ENCODE data around the gene TANC2. TPM values are rescaled to one million over a fixed set of nuclear protein-coding genes. Genes with fewer than 3 reads are reported as not detected.
"Not testable (repeated sequence)": the region's sequence is repeated elsewhere in the genome, so short reads cannot be mapped to it uniquely, and the experiment has no call there.

Gene TANC2
- total RNA-seq, 2 donors from 2014 or later = 8.0 to 193 TPM

DNA sequence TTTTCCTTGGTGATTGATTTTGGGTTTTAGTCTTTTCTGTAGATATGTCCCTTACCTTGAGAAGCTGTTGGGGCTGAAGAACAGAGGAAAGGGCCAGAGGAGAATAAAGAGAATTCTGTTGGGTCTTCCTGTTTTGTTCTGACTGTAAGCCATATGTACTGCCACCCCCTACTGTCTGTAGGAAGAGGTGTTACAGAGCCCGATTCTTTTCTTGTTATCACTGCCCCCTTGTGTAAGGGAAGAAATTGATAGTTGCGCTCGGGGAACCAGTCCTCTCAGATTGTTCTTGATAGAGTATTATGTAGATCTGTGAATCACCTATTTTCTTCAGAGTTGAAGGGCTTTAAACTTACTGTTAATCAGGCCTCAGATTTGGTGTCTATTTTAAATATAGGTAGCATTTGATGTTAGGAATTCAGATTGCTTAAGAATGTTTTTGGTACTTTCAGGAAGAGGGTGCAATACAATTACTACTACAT lies 2.4 kb downstream of the TANC2 start:
- intact Hi-C loops (cut with DNase I) = loop anchor here (2.0 kb wide), 1 partner anchor 266 kb away; no protein-coding TSS in a partner anchor
- Histone ChIP-seq H3K27ac (no peak overlapping the region), H3K27me3 (replicated peaks; ENCODE audit: insufficient read depth) (no peaks in the 10 kb centered on the region), H3K4me1 (replicated peaks) (no peaks in the 10 kb centered on the region), H3K4me3 (no peak overlapping the region), H3K9me3 (no peaks in the 10 kb centered on the region), H3K36me3 (no peaks in the 10 kb centered on the region)
- TF ChIP-seq POLR2A (IDR thresholded peaks at IDR 0.05) = no peak
- TF ChIP-seq, protein P1, sequence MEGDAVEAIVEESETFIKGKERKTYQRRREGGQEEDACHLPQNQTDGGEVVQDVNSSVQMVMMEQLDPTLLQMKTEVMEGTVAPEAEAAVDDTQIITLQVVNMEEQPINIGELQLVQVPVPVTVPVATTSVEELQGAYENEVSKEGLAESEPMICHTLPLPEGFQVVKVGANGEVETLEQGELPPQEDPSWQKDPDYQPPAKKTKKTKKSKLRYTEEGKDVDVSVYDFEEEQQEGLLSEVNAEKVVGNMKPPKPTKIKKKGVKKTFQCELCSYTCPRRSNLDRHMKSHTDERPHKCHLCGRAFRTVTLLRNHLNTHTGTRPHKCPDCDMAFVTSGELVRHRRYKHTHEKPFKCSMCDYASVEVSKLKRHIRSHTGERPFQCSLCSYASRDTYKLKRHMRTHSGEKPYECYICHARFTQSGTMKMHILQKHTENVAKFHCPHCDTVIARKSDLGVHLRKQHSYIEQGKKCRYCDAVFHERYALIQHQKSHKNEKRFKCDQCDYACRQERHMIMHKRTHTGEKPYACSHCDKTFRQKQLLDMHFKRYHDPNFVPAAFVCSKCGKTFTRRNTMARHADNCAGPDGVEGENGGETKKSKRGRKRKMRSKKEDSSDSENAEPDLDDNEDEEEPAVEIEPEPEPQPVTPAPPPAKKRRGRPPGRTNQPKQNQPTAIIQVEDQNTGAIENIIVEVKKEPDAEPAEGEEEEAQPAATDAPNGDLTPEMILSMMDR (IDR thresholded peaks at IDR 0.05) = peak in 3 of 4 experiments; percentile 84 to 94 (median 91)
- peak; percentile 77 for TF ChIP-seq POLR2AphosphoS5 (IDR thresholded peaks at IDR 0.05)
- peak; percentile 66 for DNase-seq (ENCODE audit: low spot score)
- 0% methylated on average over 3 of the region's 3 CpGs for WGBS

DNA sequence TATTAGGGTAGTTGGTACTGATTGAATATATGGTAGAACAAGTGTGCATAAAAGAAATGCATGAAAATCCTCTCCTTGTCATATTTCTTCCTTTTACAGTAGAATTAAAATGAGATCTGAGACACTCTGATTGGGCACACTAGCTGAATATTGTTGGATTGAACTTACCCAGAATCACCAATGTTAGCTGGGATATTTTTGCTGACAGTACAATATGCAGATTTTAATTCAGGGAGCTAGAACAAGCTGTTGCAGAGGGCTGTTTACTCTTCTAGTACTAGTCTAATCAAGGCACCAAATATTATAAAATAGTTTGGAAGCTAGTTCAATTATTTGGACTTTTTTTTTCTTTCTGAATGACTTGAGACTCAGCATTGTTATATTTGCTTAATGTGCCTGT lies 4.6 kb downstream of the TANC2 start:
- DNase-seq (ENCODE audit: low spot score) = no peak
- TF ChIP-seq, protein P1 (IDR thresholded peaks at IDR 0.05) = no peak
- no peak for TF ChIP-seq POLR2A (IDR thresholded peaks at IDR 0.05)
- TF ChIP-seq POLR2AphosphoS5 (IDR thresholded peaks at IDR 0.05) = no peak
- no peaks in the 10 kb centered on the region for H3K9me3 ChIP-seq
- no peaks in the 10 kb centered on the region for H3K4me1 ChIP-seq (replicated peaks)
- no peak overlapping the region for H3K4me3 ChIP-seq
- no peak overlapping the region for H3K27ac ChIP-seq
- no peaks in the 10 kb centered on the region for H3K27me3 ChIP-seq (replicated peaks; ENCODE audit: insufficient read depth)
- intact Hi-C loops (cut with DNase I) = no loop called here
- H3K36me3 ChIP-seq = no peaks in the 10 kb centered on the region

DNA sequence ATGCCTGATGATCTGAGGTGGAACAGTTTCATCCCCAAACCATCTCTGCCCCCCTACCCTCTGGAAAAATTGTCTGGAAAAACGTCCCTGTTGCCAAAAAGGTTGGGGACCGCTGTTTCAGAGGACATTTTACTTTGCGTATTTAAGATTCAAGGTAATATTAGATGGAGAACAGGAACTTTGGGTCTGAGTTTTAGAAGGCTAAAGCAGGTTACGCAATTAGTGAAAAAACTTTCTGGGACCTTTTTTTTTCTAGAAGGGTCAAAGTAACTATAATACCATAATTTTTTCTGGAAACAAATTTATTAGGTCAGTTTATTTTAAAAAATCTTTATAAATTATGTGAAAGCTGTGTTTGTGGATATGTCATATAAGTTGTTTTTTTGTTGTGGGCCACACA lies 5.8 kb downstream of the TANC2 start:
- Histone ChIP-seq H3K9me3 (no peaks in the 10 kb centered on the region), H3K4me1 (replicated peaks) (no peaks in the 10 kb centered on the region), H3K36me3 (no peaks in the 10 kb centered on the region), H3K27me3 (replicated peaks; ENCODE audit: insufficient read depth) (no peaks in the 10 kb centered on the region), H3K4me3 (no peak overlapping the region), H3K27ac (no peak overlapping the region)
- no peak for DNase-seq (ENCODE audit: low spot score)
- 96% methylated on average over 4 of the region's 4 CpGs for WGBS
- intact Hi-C loops (cut with DNase I) = no loop called here
- no peak for TF ChIP-seq POLR2A (IDR thresholded peaks at IDR 0.05)
- no peak for TF ChIP-seq POLR2AphosphoS5 (IDR thresholded peaks at IDR 0.05)
- TF ChIP-seq, protein P1 (IDR thresholded peaks at IDR 0.05) = no peak

DNA sequence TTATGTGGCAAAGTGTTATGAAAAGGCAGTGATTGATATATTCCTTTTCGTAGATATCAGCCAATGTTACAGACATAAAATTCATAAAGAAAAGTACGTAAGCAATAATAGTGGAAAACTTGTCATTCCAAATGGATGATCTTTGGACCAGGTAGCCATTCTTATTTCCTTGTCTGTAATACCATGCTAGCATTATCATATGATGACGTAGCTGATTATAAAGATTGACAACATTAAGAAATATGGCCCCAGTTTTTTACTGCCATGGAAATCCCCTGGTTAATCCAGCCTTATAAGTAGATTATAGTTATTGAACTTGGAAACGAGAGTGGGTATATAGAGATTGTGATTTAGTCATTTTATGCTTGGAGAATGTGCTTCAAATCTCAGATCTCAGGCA lies 8.8 kb downstream of the TANC2 start:
- H3K9me3 ChIP-seq = no peaks in the 10 kb centered on the region
- TF ChIP-seq POLR2AphosphoS5 (IDR thresholded peaks at IDR 0.05) (no peak), POLR2A (IDR thresholded peaks at IDR 0.05) (no peak)
- TF ChIP-seq, protein P1 (IDR thresholded peaks at IDR 0.05) = no peak
- DNase-seq (ENCODE audit: low spot score) = no peak
- WGBS = 90% methylated on average over 4 of the region's 4 CpGs
- H3K27ac ChIP-seq = no peak overlapping the region
- intact Hi-C loops (cut with DNase I) = no loop called here
- no peaks in the 10 kb centered on the region for H3K36me3 ChIP-seq
- H3K4me3 ChIP-seq = no peak overlapping the region
- H3K27me3 ChIP-seq (replicated peaks; ENCODE audit: insufficient read depth) = no peaks in the 10 kb centered on the region
- no peaks in the 10 kb centered on the region for H3K4me1 ChIP-seq (replicated peaks)

DNA sequence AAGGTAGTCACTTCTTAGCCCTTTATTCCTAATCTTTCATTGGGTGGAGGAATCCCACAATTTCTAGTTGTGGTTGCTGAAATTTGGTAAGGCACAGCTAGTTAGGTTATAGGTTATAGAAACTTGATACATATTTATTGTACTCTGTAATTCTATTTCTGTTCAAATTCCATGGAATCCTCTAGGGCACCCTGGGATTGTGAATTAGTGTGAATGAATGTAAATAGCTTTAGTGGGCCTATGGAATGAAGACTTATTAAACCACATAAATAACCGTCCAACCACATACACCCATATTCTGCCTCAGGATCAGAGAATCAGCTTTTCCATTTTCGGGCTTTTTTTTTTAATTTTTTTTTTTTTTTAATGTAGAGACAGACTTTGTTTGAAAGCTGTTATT lies 9.2 kb downstream of the TANC2 start:
- no peaks in the 10 kb centered on the region for H3K9me3 ChIP-seq
- 95% methylated on average over 2 of the region's 2 CpGs for WGBS

DNA sequence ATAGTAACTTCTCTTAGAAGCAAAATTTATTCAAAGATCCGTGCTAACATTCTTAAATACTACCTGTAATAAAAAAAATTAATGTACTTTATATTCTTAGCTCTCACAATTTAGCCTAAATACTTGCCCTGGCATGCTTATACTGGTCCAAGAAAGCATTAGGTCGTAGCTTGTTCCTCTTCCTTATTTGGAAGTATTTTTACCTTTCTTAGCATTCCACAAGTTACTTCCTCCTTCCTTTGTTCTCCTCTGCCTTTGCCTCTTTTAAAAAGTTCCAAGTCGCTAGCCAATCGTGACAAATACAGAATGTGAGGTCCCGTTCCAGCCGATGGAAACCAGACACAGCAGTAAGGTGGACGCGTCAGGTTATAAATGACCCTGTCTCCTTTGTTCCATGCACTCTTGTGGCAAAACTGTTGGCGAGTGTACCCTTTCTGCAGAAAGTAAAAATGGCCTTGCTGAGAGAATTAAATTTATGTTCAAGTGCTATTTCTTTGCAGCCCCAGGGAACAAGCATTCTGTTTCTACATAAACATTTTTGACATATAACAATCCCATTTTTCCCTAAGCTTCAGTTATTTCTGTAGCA lies 10.7 kb downstream of the TANC2 start:
- H3K4me1 ChIP-seq (replicated peaks); DNase-seq (ENCODE audit: low spot score); H3K4me3 ChIP-seq; H3K36me3 ChIP-seq; H3K27ac ChIP-seq; intact Hi-C loops (cut with DNase I); H3K9me3 ChIP-seq; H3K27me3 ChIP-seq (replicated peaks; ENCODE audit: insufficient read depth): not testable (repeated sequence)
- 90% methylated on average over 9 of the region's 9 CpGs for WGBS

More for the DNA sequence above, 9.2 kb downstream of the TANC2 start:
- TF ChIP-seq, protein P1 (IDR thresholded peaks at IDR 0.05) = no peak
- TF ChIP-seq POLR2A (IDR thresholded peaks at IDR 0.05) (no peak), POLR2AphosphoS5 (IDR thresholded peaks at IDR 0.05) (no peak)
- intact Hi-C loops (cut with DNase I) = no loop called here
- H3K36me3 ChIP-seq = no peaks in the 10 kb centered on the region
- DNase-seq (ENCODE audit: low spot score) = no peak
- H3K27ac ChIP-seq = no peak overlapping the region
- no peak overlapping the region for H3K4me3 ChIP-seq
- H3K27me3 ChIP-seq (replicated peaks; ENCODE audit: insufficient read depth) = no peaks in the 10 kb centered on the region
- no peaks in the 10 kb centered on the region for H3K4me1 ChIP-seq (replicated peaks)

Measured in prostate gland (tissue), 2 donors.